SK-N-SH (cell line): Measurements from ENCODE around the gene TTC7B. TPM values are rescaled to one million over a fixed set of nuclear protein-coding genes. Genes with fewer than 3 reads are reported as not detected.

Source experiments
- CTCF ChIA-PET: fragments of 300-600, 350-600 bp; formaldehyde crosslinking; extraction: SDS; loops from one replicate; lab custom pipeline; 2021; lab: Yijun Ruan, JAX
- POLR2A ChIA-PET: fragments of 350-600 bp; sonication (Branson Sonifier 250); formaldehyde crosslinking; extraction: SDS; loops from one replicate; lab custom pipeline; 2020; ENCODE audit warnings: antibody characterized with exemption, inconsistent platforms; lab: Yijun Ruan, JAX
- DNase-seq: peaks from one replicate; pipeline ENCODE4 v3.0.0; 2012
- H2AFZ ChIP-seq: fragments of 200-600 bp; sonication (generic); 2 replicates; pipeline ENCODE4 v1.8.1; 2016; ENCODE audit warnings: antibody characterized with exemption, mild to moderate bottlenecking, low read depth
- H3F3A ChIP-seq: fragments of 200-600 bp; sonication (generic); replicated peaks from 2 replicates; pipeline ENCODE3; 2016; ENCODE audit warnings: antibody characterized with exemption, mild to moderate bottlenecking; ENCODE audit not compliant: insufficient read depth
- H3K27ac ChIP-seq, 2 experiments: fragments of 200-500 bp in 1 of 2; fragments of 200-600 bp in 1 of 2; sonication (Bioruptor generic) in 1 of 2; sonication (generic), shearing (Covaris generic) in 1 of 2; 2 replicates each; pipeline versions ENCODE4 v1.5.1 to v1.6.1; 2014 to 2016; ENCODE audit warnings: low read depth in 2 of 2, inconsistent platforms in 1 of 2, low read length in 1 of 2, mild to moderate bottlenecking in 1 of 2, mixed read lengths in 1 of 2
- H3K27me3 ChIP-seq: fragments of 200-600 bp; sonication (generic), shearing (Covaris generic); 2 replicates; pipeline ENCODE4 v1.6.1; 2016; ENCODE audit warnings: mixed run types; ENCODE audit not compliant: insufficient read depth
- H3K36me3 ChIP-seq, 2 experiments: fragments of 200-500 bp in 1 of 2; fragments of 200-600 bp in 1 of 2; sonication (Bioruptor generic) in 1 of 2; sonication (generic) in 1 of 2; replicated peaks in 1 of 2; 2 replicates each; pipeline versions ENCODE3 to v1.5.1; 2014 to 2016; ENCODE audit warnings: low read length in 1 of 2, mild to moderate bottlenecking in 1 of 2; ENCODE audit not compliant: insufficient read depth in 2 of 2, control insufficient read depth in 1 of 2
- H3K4me1 ChIP-seq, 2 experiments: fragments of 200-500 bp in 1 of 2; fragments of 200-600 bp in 1 of 2; sonication (Bioruptor generic) in 1 of 2; sonication (generic), shearing (Covaris generic) in 1 of 2; 2 replicates each; pipeline versions ENCODE4 v1.5.1 to v1.6.1; 2014 to 2016; ENCODE audit warnings: low read depth in 1 of 2, low read length in 1 of 2, mixed run types in 1 of 2; ENCODE audit not compliant: insufficient read depth in 2 of 2, control insufficient read depth in 1 of 2
- H3K4me2 ChIP-seq: fragments of 200-600 bp; sonication (generic), shearing (Covaris generic); 2 replicates; pipeline ENCODE4 v1.6.1; 2017; ENCODE audit warnings: mixed run types
- H3K4me3 ChIP-seq, 2 experiments: fragments of 200-500 bp in 1 of 2; fragments of 200-600 bp in 1 of 2; sonication (Bioruptor generic) in 1 of 2; sonication (generic), shearing (Covaris generic) in 1 of 2; 2 replicates each; pipeline versions ENCODE4 v1.5.1 to v1.8.1; 2014 to 2016; ENCODE audit warnings: low read depth in 2 of 2, inconsistent platforms in 1 of 2, low read length in 1 of 2, mild to moderate bottlenecking in 1 of 2, mixed read lengths in 1 of 2, moderate library complexity in 1 of 2
- H3K79me2 ChIP-seq: fragments of 200-600 bp; sonication (generic); 2 replicates; pipeline ENCODE4 v1.8.1; 2017; ENCODE audit warnings: mild to moderate bottlenecking; ENCODE audit not compliant: insufficient read depth
- H3K9ac ChIP-seq: fragments of 200-600 bp; sonication (generic); 2 replicates; pipeline ENCODE4 v1.6.1; 2017; ENCODE audit warnings: mixed run types
- H3K9me2 ChIP-seq: fragments of 200-600 bp; sonication (generic); 2 replicates; pipeline ENCODE4 v1.6.1; 2017; ENCODE audit warnings: mixed run types
- H3K9me3 ChIP-seq: fragments of 200-600 bp; sonication (generic); 2 replicates; pipeline ENCODE4 v1.6.1; 2017; ENCODE audit warnings: mixed run types, mild to moderate bottlenecking, moderate library complexity
- H4K20me1 ChIP-seq: fragments of 200-600 bp; sonication (generic); 2 replicates; pipeline ENCODE4 v1.6.1; 2017; ENCODE audit warnings: mild to moderate bottlenecking, mixed run types; ENCODE audit not compliant: insufficient read depth
- CTCF ChIP-seq: fragments of 200-600 bp; sonication (generic); IDR thresholded peaks from 2 replicates; pipeline ENCODE4 v1.6.1; 2017; ENCODE audit warnings: antibody characterized with exemption, mild to moderate bottlenecking, moderate library complexity
- ELF1 ChIP-seq: IDR thresholded peaks from 2 replicates; pipeline ENCODE4 v1.4.0; 2012
- EZH2phosphoT487 ChIP-seq: fragments of 200-600 bp; sonication (generic); IDR thresholded peaks from 2 replicates; pipeline ENCODE4 v1.6.1; 2017; ENCODE audit warnings: low read depth, mixed run types, mild to moderate bottlenecking, antibody characterized with exemption, moderate library complexity, borderline replicate concordance
- FOSL2 ChIP-seq: IDR thresholded peaks from 2 replicates; pipeline ENCODE4 v1.4.0; 2012; ENCODE audit warnings: low read depth, mild to moderate bottlenecking, moderate library complexity, borderline replicate concordance
- FOXJ3 ChIP-seq: sonication (generic); formaldehyde crosslinking; IDR thresholded peaks from 2 replicates; pipeline ENCODE4 v1.5.1; 2020; ENCODE audit warnings: mild to moderate bottlenecking, missing genetic modification reagents
- GABPA ChIP-seq: IDR thresholded peaks from 2 replicates; pipeline ENCODE4 v1.4.0; 2012; ENCODE audit warnings: low read depth, mild to moderate bottlenecking
- GATA2 ChIP-seq: sonication (generic); formaldehyde crosslinking; IDR thresholded peaks from 2 replicates; pipeline ENCODE4 v1.5.0; 2020; ENCODE audit warnings: mild to moderate bottlenecking, missing genetic modification reagents
- JUND ChIP-seq: IDR thresholded peaks from 2 replicates; pipeline ENCODE4 v1.4.0; 2012
- MEF2A ChIP-seq: IDR thresholded peaks from 2 replicates; pipeline ENCODE4 v1.4.0; 2012; ENCODE audit warnings: low read depth, borderline replicate concordance
- MXI1 ChIP-seq: IDR thresholded peaks from 2 replicates; pipeline ENCODE4 v1.6.1; 2012; ENCODE audit warnings: mild to moderate bottlenecking, low read depth, low read length, improper control_type of control experiment
- NRF1 ChIP-seq: IDR thresholded peaks from 2 replicates; pipeline ENCODE4 v1.6.1; 2012; ENCODE audit warnings: low read depth, mild to moderate bottlenecking, low read length
- PBX3 ChIP-seq: IDR thresholded peaks from 2 replicates; pipeline ENCODE4; 2012
- POLR2AphosphoS5 ChIP-seq: IDR thresholded peaks from 2 replicates; pipeline ENCODE4 v1.6.1; 2012; ENCODE audit warnings: low read depth, low read length
- RAD21 ChIP-seq: IDR thresholded peaks from 2 replicates; pipeline ENCODE4 v1.6.1; 2012; ENCODE audit warnings: mild to moderate bottlenecking, low read length
- SIN3A ChIP-seq: IDR thresholded peaks from 2 replicates; pipeline ENCODE4 v1.6.1; 2012; ENCODE audit warnings: low read depth, mild to moderate bottlenecking, low read length, moderate library complexity, borderline replicate concordance
- TEAD4 ChIP-seq: IDR thresholded peaks from 2 replicates; pipeline ENCODE4 v1.4.0; 2012; ENCODE audit warnings: mild to moderate bottlenecking, borderline replicate concordance; ENCODE audit not compliant: insufficient read depth
- USF2 ChIP-seq: fragments of 150-350 bp; IDR thresholded peaks from 2 replicates; pipeline ENCODE4 v1.6.1; 2017; ENCODE audit warnings: antibody characterized with exemption, low read length, low read depth, borderline replicate concordance
- YY1 ChIP-seq: IDR thresholded peaks from 2 replicates; pipeline ENCODE4 v1.4.0; 2012; ENCODE audit warnings: low read depth, mild to moderate bottlenecking
- ZBTB33 ChIP-seq: IDR thresholded peaks from 2 replicates; pipeline ENCODE4 v1.4.0; 2012; ENCODE audit warnings: low read depth, borderline replicate concordance
- WGBS: methylation state at CpG from one replicate; pipeline ENCODE4 v1.1.6; 2017; ENCODE audit warnings: low lambda C conversion rate; 5-methylcytosine and 5-hydroxymethylcytosine counted together
- polyA plus RNA-seq, 3 experiments: library from polyadenylated mRNA; depleted of rRNA; stranded (reverse); fragments of >200 nt; gene quantifications; 2 replicates each; pipeline ENCODE4 v1.2.3, GENCODE V29; 2012

TTC7B gene
- polyA plus RNA-seq, 1 of the 3 experiments (the other 2 are of a cell fraction) = 43.1 TPM

- no peak for TF ChIP-seq JUND
- TF ChIP-seq NRF1 = no peak
- no peak for TF ChIP-seq MXI1
- no peak for TF ChIP-seq TEAD4
- Histone ChIP-seq H3K4me1 (no peaks in the 10 kb centered on the region; a peak in 1 of 4 replicates), H3K27ac (no peak overlapping the region), H3K4me2 (no peak overlapping the region), H3F3A (no peaks in the 10 kb centered on the region), H4K20me1 (0 out of 2 replicates have a peak, but pooled peaks cover 2% of the 10 kb centered on the region), H3K9me2 (no peaks in the 10 kb centered on the region), H2AFZ (no peak overlapping the region), H3K79me2 (no peaks in the 10 kb centered on the region), H3K9me3 (no peaks in the 10 kb centered on the region), H3K27me3 (no peaks in the 10 kb centered on the region), H3K9ac (no peak overlapping the region), H3K36me3 (peaks cover 0 to 4% of the 10 kb centered on the region in 2 experiments), H3K4me3 (no peak overlapping the region)
- ChIA-PET CTCF (interaction anchor here (0.7 kb wide), 1 partner anchor 156 kb away, joined by 3 read pairs; no protein-coding TSS in a partner anchor), POLR2A (no interaction called here)
- DNase-seq = no peak
- 93% methylated on average over 4 of the region's 4 CpGs for WGBS
Observed at GRCh38 chr14:90564496-90564895, 251.7 kb downstream of the TTC7B start.

GRCh38 chr14:90562652-90563051 lies 253.6 kb downstream of the TTC7B start:
- H4K20me1 ChIP-seq = 0 out of 2 replicates have a peak, but pooled peaks cover 2% of the 10 kb centered on the region
- POLR2A ChIA-PET = no interaction called here

More at GRCh38 chr14:90562652-90563051, 253.6 kb downstream of the TTC7B start:
- H3K36me3 ChIP-seq = peaks cover 0 to 4% of the 10 kb centered on the region in 2 experiments
- H3K9me2 ChIP-seq = no peaks in the 10 kb centered on the region
- CTCF ChIA-PET = no interaction called here
- no peaks in the 10 kb centered on the region for H3K79me2 ChIP-seq
- H3K9ac ChIP-seq = no peak overlapping the region
- no peaks in the 10 kb centered on the region; a peak in 1 of 4 replicates for H3K4me1 ChIP-seq
- no peak overlapping the region for H2AFZ ChIP-seq
- H3K4me3 ChIP-seq = no peak overlapping the region
- TF ChIP-seq ELF1 = no peak
- TF ChIP-seq PBX3 = no peak
- TF ChIP-seq ZBTB33 = no peak
- no peak for TF ChIP-seq GATA2 (CRISPR knock-in tag)
- no peak for TF ChIP-seq YY1
- TF ChIP-seq POLR2AphosphoS5 = no peak
- no peak for TF ChIP-seq MEF2A
- TF ChIP-seq USF2 = no peak
- TF ChIP-seq FOSL2 = no peak
- no peak for TF ChIP-seq EZH2phosphoT487
- TF ChIP-seq GABPA = no peak
- TF ChIP-seq NRF1 = no peak
- TF ChIP-seq CTCF = no peak
- TF ChIP-seq FOXJ3 (CRISPR knock-in tag) = no peak
- no peak for TF ChIP-seq RAD21
- TF ChIP-seq SIN3A = no peak
- H3F3A ChIP-seq = no peaks in the 10 kb centered on the region
- H3K27ac ChIP-seq = no peak overlapping the region
- no peak for DNase-seq
- no peak overlapping the region for H3K4me2 ChIP-seq
- no peaks in the 10 kb centered on the region for H3K27me3 ChIP-seq
- no peaks in the 10 kb centered on the region for H3K9me3 ChIP-seq
- WGBS = 93% methylated on average over 6 of the region's 6 CpGs
